Natural killer cell treated with Interleukin-12 subunit alpha and Interleukin-12 subunit beta and Interleukin-15 and Interleukin-18, amount 100 ng/mL, for 72 hours (primary cell): ENCODE data around the gene BARHL1. TPM values are rescaled to one million over a fixed set of nuclear protein-coding genes. Genes with fewer than 3 reads are reported as not detected.

ENCODE experiments used
- total RNA-seq, 2 donors: library from RNA; stranded (reverse); gene quantifications; one replicate each; pipeline ENCODE4 v1.2.3, GENCODE V29; 2022

BARHL1 gene
- total RNA-seq, 2 donors from 2014 or later: not detected

Other genes starting within 250 kb of the BARHL1 start
- 10 to 100 TPM; 66.1 to 67.4 TPM for gene SETX, start 227.6 kb upstream of the BARHL1 start, total RNA-seq
- gene TTF1, start 175.8 kb upstream of the BARHL1 start, total RNA-seq: 10 to 100 TPM; 17.1 to 29.2 TPM
- not detected for gene CFAP77, start 172.4 kb upstream of the BARHL1 start, total RNA-seq
- 10 to 100 TPM; 17.6 to 31.0 TPM for gene DDX31, start 87.4 kb downstream of the BARHL1 start, total RNA-seq
- gene GTF3C4, start 87.9 kb downstream of the BARHL1 start, total RNA-seq: 10 to 100 TPM; 14.4 to 18.8 TPM